Skeletal muscle cell (primary cell): Measurements from ENCODE around the gene KRTAP4-9.
"Not testable (repeated sequence)": the region's sequence is repeated elsewhere in the genome, so short reads cannot be mapped to it uniquely, and the experiment has no call there.

Experiments used
- DNase-seq: peaks from one replicate; pipeline ENCODE4 v3.0.0-alpha.2; 2010; ENCODE audit warnings: low read depth
- H3K4me3 ChIP-seq: 2 replicates; pipeline ENCODE4 v1.5.1; 2011; ENCODE audit warnings: low read depth, mild to moderate bottlenecking, control low read depth, low read length, moderate library complexity

Gene KRTAP4-9

DNA sequence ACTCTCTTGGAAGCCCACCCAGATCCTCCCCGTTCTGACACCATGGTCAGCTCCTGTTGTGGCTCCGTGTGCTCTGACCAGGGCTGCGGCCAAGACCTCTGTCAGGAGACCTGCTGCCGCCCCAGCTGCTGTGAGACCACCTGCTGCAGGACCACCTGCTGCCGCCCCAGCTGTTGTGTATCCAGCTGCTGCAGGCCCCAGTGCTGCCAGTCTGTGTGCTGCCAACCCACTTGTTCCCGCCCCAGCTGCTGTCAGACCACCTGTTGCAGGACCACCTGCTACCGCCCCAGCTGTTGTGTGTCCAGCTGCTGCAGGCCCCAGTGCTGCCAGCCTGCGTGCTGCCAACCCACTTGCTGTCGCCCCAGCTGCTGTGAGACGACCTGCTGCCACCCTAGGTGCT, at the start of gene KRTAP4-9:
Gene KRTAP4-9 (plus strand): TSS at position 43 of the 400 bp plus-strand sequence. CDS start 0 bp downstream, at position 43.
- not testable (repeated sequence) for H3K4me3 ChIP-seq, DNase-seq

DNA sequence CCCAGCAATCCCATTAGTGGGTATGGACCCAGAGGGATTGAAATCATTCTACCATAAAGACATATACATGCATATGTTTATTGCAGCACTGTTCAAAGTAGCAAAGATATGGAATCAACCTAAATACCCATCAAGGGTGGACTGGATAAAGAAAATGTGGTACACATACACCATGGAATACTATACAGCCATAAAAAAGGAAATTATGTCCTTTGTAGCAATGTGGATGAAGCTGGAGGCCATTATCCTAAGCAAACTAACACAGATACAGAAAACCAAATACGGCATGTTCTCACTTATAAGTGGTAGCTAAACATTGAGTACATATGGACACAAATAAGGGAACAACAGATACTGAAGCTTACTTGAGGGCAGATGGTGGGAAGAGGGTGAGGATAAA, 47.6 kb upstream of the KRTAP4-9 start:
- no peak for DNase-seq

DNA sequence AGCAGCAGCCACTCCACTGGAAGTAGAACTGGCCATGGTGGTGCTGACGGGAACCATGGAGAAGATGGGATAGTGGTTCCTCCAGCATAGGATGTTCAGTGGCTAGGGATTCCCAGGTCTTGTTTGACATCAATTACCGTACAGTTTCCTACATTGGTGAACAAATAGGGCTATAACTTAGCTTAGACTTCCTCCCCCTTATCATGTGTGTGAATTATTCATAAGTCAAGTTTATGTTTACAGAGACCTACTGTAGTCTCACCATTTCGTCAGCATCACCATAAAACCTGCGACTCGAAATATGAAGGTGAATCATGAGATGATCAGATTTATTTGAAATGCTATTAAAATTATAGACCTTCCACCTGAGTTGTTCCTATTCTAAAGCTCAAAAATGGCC, 46.4 kb upstream of the KRTAP4-9 start:
- DNase-seq: no peak
- H3K4me3 ChIP-seq: no peak overlapping the region

More for the DNA sequence above, 47.6 kb upstream of the KRTAP4-9 start:
- no peak overlapping the region for H3K4me3 ChIP-seq

DNA sequence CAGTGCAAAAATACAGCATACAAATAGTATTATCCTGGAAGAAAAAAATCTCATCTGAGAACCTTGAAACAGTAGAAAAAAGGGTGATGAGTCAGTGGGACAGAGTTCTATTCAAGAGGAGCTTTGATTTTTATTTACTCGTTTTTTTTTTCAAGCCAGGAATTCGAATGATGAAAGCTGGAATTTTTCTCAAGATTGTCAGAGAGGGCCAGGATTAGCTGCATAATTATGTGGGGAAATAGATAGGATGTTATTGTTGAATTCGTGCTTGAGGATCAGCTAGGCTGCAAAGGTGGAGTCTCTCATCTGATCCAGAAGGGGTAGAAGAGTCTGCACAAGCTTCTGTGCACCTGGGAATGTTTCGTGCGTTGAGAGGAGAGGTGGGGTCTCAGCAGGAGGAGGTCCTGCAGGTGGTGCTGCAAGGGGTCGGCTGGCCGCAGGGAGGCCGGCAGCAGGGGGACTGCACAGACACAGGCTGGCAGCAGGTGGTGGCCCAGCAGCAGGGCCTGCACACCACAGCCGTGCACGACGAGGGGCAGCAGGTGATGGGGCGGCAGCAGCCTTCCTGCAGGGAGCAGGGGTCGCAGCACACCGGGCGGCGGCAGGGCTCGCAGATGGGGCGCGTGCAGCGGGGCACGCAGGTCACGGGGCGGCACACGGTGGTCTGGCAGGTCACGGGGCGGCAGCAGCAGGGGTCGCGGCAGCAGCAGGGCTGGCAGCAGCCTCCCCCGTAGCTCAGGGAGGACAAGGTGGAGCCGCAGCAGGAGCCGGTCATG, 45.7 kb upstream of the KRTAP4-9 start:
- H3K4me3 ChIP-seq: not testable (repeated sequence)
- peak; percentile 66 for DNase-seq

DNA sequence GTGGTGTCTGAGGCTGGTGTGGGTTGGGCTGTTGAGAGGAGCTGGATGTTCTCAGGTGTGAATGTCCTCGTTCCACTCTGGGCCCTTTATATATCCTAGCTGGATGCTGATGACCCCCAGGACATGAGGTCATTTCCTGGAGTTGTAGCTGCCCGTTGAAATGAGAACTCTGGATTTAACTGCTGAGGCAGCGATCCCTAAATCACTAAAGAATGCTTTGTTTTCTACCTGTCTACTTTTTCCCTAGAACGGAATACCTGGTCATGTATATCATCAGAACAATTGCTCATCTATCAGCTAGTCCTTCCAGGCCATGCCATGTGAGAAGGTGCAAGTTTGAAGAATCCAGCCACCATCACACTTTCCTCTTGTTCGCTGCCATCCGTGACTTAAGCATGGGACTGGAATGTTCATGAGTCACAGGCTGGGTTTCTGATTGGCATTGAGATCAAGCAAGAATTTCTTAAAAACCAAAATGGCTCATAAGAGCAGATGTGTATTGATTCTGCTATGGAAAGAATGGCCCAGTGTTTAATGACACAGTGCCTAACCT, 45.1 kb upstream of the KRTAP4-9 start, which contains the start of gene KRTAP2-3:
Gene KRTAP2-3 (minus strand): TSS at position 63 of the 553 bp plus-strand sequence. CDS start 64 bp downstream, outside the sequence.
- peak; percentile 78 for DNase-seq

DNA sequence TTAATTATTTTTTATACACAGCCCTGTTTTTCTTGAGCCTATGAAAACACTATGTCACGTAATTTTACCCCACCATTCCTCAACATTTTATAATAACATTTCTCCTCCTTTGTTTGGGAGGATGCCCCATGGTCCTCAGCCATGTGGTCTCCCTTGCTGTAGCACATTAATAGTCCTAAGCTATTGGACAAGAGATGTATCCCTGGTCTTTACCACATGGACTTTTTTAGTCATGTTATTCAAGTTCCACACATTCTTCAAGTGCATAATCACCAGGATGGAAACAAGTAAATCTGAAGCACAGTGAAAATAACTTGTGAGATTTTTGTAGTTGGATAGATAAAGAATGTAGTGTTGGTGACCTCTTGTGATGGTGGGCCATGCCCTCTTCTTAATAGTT, 43.2 kb upstream of the KRTAP4-9 start:
- peak; percentile 82 for DNase-seq
- no peak overlapping the region for H3K4me3 ChIP-seq

More for the DNA sequence above, 45.1 kb upstream of the KRTAP4-9 start, which contains the start of gene KRTAP2-3:
- H3K4me3 ChIP-seq: no peak within 1 kb of the TSS

DNA sequence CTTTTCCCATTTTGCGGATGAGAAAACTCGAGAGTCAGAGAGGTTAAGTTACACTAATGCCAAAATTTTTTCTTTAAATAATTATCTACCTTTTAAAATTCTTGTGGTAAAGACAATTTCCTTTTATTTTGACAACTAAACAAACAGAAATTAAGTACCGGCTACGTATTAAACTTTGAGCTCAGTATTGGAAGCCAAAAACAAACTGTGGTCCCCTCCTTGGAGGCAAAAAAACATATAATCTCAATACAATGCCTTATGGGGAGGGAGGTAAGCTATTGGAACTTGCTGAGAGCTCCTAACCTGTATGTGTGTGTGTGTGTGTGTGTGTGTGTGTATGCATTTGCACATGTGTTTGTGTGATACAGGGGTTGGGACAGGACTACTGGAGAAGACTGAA, 41.7 kb upstream of the KRTAP4-9 start:
- H3K4me3 ChIP-seq: no peak overlapping the region
- no peak for DNase-seq

DNA sequence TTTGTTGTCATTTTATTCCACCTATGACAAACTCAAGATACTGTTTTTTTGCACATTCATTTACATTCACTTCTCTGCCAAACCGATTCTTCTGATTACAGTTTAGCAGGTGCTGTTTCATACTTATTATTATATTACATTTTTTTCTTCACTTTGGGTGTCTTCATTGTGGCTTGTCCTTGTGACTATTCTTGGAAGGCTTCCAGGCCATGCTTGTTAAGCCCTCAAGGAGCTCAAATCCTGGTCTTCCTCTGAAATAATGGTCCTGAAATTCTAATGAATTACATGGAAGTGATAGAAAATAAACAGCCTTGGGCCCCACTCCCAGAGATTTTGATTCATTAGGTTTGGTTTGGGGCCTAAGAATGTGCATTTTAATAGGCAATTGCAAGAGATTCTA, 40.9 kb upstream of the KRTAP4-9 start:
- DNase-seq: no peak
- no peak overlapping the region for H3K4me3 ChIP-seq

DNA sequence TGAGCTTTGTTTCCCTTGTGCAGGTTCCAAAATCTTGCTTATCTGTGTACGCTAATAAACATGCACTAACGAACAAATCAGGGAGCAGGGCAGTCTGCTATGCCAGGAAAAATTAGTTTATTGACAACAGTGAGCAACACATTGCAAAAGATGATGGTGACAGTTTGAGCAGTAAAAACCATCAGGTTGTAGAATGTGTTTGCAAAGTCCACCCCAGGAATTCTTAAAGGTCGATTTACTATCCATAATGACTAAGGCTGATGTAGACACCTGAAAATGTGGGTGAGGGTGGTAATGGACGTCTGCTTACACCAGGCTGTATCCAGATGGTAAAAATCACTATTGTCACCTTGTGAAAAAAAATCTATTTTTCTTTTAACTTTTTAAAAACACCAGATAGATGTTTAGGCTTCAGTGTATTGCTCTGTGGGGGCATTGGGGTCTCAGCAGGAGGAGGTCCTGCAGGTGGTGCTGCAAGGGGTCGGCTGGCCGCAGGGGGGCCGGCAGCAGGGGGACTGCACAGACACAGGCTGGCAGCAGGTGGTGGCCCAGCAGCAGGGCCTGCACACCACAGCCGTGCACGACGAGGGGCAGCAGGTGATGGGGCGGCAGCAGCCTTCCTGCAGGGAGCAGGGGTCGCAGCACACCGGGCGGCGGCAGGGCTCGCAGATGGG, 40.0 kb upstream of the KRTAP4-9 start:
- not testable (repeated sequence) for DNase-seq

DNA sequence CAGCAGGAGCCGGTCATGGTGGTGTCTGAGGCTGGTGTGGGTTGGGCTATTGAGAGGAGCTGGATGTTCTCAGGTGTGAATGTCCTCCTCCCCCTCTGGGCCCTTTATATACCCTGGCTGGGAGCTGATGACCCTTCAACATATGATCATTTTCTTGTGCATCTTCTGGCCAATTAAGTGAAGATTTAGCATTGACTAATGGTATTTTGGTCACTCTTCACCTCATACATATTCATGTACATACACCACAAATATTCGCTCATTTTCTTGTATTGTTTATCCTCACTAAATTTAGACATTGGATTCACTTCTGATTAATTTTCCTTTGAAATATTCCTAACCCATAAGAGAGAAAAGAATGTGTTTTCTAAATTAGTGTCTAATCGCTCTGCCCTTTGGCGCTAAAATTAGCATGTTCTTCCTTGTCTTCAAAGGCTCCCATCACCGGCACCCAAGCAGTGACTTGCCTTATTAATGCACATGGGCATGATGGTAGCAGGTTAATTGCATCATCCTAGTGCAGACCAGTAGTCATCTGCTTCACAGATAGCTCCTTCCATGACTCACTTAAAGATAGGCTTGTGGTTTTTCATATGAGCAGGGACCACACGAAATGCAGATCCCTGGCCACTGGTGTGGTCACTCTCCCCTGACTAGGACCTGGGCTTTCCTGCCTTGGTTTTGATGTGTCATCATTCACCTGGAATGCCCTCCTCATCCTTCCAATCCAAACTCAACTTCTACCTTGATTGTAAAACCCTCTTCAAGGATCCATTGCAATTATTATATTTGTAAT, 39.2 kb upstream of the KRTAP4-9 start, which contains the start of gene KRTAP2-4:
Gene KRTAP2-4 (minus strand): TSS at position 51 of the 796 bp plus-strand sequence. CDS start 34 bp downstream, at position 17.
- DNase-seq: peak; percentile 71
- H3K4me3 ChIP-seq: no peak within 1 kb of the TSS

More for the DNA sequence above, 40.0 kb upstream of the KRTAP4-9 start:
- not testable (repeated sequence) for H3K4me3 ChIP-seq

DNA sequence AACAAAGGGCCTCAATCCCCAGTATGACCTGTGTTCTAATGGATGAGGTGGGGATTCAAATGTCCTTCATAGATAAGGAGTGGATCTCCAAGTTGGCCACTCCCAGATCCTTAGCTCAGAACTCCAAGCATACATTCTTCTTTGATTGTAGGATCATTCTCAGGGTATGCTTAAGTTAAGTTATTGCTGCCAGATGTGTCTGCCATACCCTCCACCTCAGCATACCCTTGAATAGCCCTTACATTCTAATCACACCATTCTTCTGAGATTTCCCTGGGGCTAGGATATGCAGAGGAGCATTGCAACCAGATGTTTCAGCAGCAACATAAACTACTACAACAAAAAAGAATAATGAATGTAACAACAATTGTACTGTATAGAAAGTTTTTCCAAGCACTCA, 37.9 kb upstream of the KRTAP4-9 start:
- H3K4me3 ChIP-seq: no peak overlapping the region
- DNase-seq: no peak

DNA sequence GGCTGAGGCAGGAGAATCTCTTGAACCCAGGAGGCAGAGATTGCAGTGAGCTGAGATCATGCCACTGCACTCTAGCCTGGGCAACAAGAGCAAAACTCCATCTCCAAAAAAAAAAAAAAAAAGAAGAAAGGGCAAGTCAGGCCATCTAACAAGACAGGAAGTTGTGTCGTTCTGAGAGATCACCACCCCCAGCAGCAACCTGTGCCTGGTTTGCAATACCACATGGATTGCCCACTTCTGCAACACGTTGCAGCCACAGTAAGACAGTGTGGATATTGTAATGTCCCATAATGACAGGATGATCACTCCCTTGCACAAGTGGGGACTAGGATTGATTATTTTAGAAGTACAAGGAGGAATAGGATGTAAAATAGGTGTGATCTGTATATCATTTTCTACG, 36.2 kb upstream of the KRTAP4-9 start:
- no peak overlapping the region for H3K4me3 ChIP-seq
- DNase-seq: no peak

DNA sequence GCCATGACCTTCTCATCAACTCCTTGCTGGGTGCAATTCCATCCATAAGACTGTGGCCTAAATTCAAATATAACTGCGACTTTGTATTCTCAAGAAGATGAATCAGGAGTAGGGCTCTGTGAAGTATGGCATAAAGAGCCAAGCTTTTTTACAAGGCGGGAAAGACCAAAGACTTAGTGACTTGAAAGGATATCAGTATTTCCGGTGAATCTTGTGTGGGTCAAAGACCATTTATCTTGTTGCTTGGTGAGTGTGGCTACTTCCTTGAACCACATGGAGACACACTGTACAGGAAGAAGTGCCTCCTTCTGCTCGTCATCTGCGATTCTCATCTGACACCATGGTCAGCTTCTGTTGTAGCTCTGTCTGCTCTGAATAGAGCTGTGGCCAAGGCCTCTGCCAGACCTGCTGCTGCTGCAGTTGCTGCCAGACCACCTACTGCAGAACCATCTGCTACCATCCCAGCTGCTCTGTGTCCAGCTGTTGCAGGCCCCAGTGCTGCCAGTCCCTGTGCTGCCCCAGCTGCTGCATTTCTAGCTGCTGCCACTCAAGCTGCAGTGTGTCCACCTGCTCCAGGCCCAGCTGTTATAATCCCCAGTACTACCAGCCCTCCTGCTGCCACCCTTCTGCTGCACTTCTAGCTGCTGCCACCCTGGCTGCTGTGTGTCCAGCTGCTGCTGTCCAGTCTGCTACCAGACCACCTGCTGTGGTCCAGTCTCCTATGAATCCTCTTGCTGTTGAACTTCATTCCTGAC, 33.4 kb upstream of the KRTAP4-9 start:
- no peak overlapping the region for H3K4me3 ChIP-seq
- peak; percentile 64 for DNase-seq

DNA sequence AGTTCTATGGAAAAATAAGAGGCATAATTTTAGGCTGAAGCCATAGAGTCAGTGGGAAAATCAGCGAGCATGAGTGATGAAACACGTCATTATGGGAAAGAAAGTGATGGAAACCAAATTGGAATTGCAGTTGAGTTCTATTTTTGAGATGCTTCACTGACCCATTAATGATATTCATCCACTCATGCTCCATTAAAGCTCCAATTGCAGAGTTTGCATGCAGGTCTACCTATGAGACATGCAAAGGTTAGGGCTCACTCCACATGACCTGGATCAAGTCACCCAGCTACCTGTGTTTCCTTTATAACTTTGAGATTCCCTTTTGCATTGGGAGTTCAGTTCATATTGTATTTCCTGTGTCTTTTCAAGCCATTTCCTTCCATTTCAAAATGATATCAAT, 31.5 kb upstream of the KRTAP4-9 start:
- DNase-seq: no peak
- H3K4me3 ChIP-seq: no peak overlapping the region

DNA sequence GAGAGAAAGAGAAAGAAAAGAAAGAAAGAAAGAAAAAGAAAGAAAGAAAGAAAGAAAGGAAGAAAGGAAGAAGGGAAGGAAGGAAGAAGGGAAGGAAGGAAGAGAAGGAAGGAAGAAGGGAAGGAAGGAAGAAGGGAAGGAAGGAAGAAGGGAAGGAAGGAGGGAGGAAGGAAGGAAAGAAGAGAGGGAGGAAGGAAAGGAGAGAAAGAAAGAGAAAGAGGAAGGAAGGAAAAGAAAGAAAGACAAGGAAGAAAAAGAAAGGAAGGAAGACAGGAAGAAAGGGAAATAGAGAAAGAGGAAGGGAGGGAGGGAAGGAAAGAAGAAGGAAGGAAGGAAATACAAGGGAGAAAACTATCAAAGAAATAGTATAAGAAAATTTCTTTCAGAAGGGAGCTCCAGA, 28.4 kb upstream of the KRTAP4-9 start:
- H3K4me3 ChIP-seq: no peak overlapping the region
- DNase-seq: no peak

DNA sequence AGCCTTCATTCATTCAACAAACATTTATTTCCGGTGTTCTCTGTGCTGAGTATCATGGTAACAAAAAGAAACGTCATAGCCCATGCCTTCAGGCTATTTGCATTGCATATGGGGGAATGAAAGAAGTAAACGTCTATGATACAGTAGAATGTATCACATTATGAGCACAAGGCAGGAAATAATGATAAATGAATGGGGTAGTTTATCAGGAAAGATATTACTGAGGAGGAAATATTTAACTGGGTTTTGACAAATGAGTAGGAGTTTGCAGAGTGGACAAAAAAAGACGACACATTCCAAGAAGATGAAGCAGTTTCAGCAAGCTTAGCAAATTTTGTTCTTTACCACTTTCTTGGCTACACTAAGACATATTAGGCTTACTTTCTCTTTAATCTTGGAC, 22.6 kb upstream of the KRTAP4-9 start:
- no peak overlapping the region for H3K4me3 ChIP-seq
- no peak for DNase-seq

DNA sequence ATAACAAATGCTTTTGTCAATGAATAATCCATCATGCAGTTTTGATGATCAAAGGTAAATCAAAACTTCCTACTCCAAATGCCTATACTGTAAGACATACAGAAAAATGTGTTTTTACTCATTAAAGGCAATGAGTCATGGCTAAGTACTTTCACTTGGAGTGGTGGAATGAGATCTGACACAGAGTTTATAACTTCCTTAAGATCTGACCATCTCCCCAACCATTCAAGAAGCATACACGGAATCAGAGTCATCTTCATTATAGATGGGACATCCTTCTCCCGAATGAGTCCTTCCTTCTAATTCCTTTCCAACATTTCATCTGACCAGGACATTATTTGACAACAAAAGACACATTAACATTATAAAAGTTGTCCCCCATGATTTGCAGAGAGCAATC, 21.8 kb upstream of the KRTAP4-9 start:
- DNase-seq, H3K4me3 ChIP-seq: not testable (repeated sequence)

DNA sequence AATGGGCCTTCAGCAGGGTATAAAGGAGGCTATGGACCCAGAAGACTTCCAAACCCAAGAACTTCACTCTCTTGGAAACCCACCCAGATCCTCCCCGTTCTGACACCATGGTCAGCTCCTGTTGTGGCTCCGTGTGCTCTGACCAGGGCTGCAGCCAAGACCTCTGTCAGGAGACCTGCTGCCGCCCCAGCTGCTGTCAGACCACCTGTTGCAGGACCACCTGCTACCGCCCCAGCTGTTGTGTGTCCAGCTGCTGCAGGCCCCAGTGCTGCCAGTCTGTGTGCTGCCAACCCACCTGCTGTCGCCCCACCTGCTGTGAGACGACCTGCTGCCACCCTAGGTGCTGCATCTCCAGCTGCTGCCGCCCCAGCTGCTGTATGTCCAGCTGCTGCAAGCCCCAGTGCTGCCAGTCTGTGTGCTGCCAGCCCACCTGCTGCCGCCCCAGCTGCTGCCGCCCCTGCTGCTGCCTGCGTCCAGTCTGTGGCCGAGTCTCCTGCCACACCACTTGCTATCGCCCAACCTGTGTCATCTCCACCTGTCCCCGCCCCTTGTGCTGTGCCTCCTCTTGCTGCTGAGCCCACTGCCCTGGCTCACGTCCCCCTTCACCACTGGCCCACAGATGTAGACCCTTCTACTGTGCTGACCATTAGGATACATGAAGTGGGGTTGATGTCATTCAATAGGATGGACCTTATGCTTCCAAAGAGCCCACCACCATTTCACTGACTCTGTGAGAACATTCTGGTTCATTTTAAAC, 20.9 kb upstream of the KRTAP4-9 start, which contains the start of gene KRTAP4-7:
Gene KRTAP4-7 (plus strand): TSS at position 51 of the 757 bp plus-strand sequence. CDS start 57 bp downstream, at position 108.
- not testable (repeated sequence) for H3K4me3 ChIP-seq, DNase-seq
